ENCODE measurements around the gene HAUS7. TPM values are rescaled to one million over a fixed set of nuclear protein-coding genes. Genes with fewer than 3 reads are reported as not detected.

The HAUS7 gene
- total RNA-seq, 1 experiment from 2014 or later = 28.9 TPM

GRCh38 chrX:153477901-153478300 lies 7.5 kb upstream of the HAUS7 start (continued):
- no peak for TF ChIP-seq REST (IDR thresholded peaks at IDR 0.05; ENCODE audit: low read depth)

- H3K4me3 ChIP-seq (replicated peaks in 1 of 2; ENCODE audit: low read depth in 1 of 2, low read length in 2 of 2) = no peak overlapping the region
- H3K4me2 ChIP-seq (ENCODE audit: low read length) = no peak overlapping the region
- TF ChIP-seq REST (IDR thresholded peaks at IDR 0.05; ENCODE audit: low read depth) = no peak
- TF ChIP-seq CBX3 (IDR thresholded peaks at IDR 0.05; ENCODE audit: low read depth) = no peak
- no peak for TF ChIP-seq POLR2AphosphoS5 (IDR thresholded peaks at IDR 0.05; ENCODE audit: low read depth, low read length)
- no peak for TF ChIP-seq EGR1 (IDR thresholded peaks at IDR 0.05; ENCODE audit: low read depth)
- no peak for TF ChIP-seq SRF (IDR thresholded peaks at IDR 0.05; ENCODE audit: low read depth)
- TF ChIP-seq CEBPB (IDR thresholded peaks at IDR 0.05; ENCODE audit: low read depth) = no peak
- TF ChIP-seq ELF1 (IDR thresholded peaks at IDR 0.05; ENCODE audit: borderline replicate concordance, low read depth) = no peak
- no peak for TF ChIP-seq FOSL1 (IDR thresholded peaks at IDR 0.05; ENCODE audit: low read depth)
- TF ChIP-seq ZNF274 (IDR thresholded peaks at IDR 0.05; ENCODE audit: low read depth, low read length) = no peak
- no peak for TF ChIP-seq MAX (IDR thresholded peaks at IDR 0.05)
- no peak for TF ChIP-seq EZH2phosphoT487 (IDR thresholded peaks at IDR 0.05; ENCODE audit: borderline replicate concordance)
- no peak for TF ChIP-seq POLR2A (IDR thresholded peaks at IDR 0.05; ENCODE audit: borderline replicate concordance, extremely low read depth, insufficient read depth, insufficient read length)
- no peak for TF ChIP-seq TCF7L2 (IDR thresholded peaks at IDR 0.05; ENCODE audit: borderline replicate concordance, extremely low read depth, insufficient read depth, insufficient read length)
- TF ChIP-seq RAD21 (IDR thresholded peaks at IDR 0.05; ENCODE audit: low read depth) = no peak
- no peak for TF ChIP-seq JUND (IDR thresholded peaks at IDR 0.05)
- DNase-seq (ENCODE audit: low read depth, low spot score) = no peak
- H4K20me1 ChIP-seq (ENCODE audit: insufficient read depth) = no peaks in the 10 kb centered on the region
- no peak overlapping the region for H2AFZ ChIP-seq (ENCODE audit: low read depth, low read length, poor library complexity, severe bottlenecking)
- no peaks in the 10 kb centered on the region for H3K9me2 ChIP-seq (ENCODE audit: insufficient read depth)
- H3K4me1 ChIP-seq (ENCODE audit: control insufficient read depth in 1 of 2, insufficient read depth in 2 of 2, low read length in 2 of 2) = peaks cover 0 to 5% of the 10 kb centered on the region in 2 experiments; a peak in 1 of 4 replicates
- ChIA-PET POLR2A (no interaction called here), CTCF (no interaction called here), RAD21 (ENCODE audit: low non-redundant PET in 1 of 2, low total read pairs in 2 of 2, uncharacterized antibody in 2 of 2, unreplicated experiment in 2 of 2) (no interaction called here)
- no peaks in the 10 kb centered on the region for H3K36me3 ChIP-seq (ENCODE audit: control insufficient read depth in 1 of 2, insufficient read depth in 2 of 2, low read length in 2 of 2)
- BruUV-seq (replicated peaks) = no TSS peak
- ATAC-seq = no peak
- H3K9me3 ChIP-seq (ENCODE audit: control insufficient read depth in 1 of 2, insufficient read depth in 1 of 2, low read depth in 1 of 2, low read length in 2 of 2) = no peaks in the 10 kb centered on the region
- no peak overlapping the region for H3K27ac ChIP-seq (ENCODE audit: low read depth, low read length)
- intact Hi-C loops (cut with micrococcal nuclease) = no loop called here
- H3K27me3 ChIP-seq (ENCODE audit: insufficient read depth, low read length) = no peaks in the 10 kb centered on the region
- H3K9ac ChIP-seq (ENCODE audit: low read length) = no peak overlapping the region
- H3K79me2 ChIP-seq (ENCODE audit: insufficient read depth, low read length) = no peaks in the 10 kb centered on the region
These were observed 7.0 kb upstream of the HAUS7 start for GRCh38 chrX:153477364-153477857.

All from HCT116 (cell line).